HG03108 (cell line): ENCODE results near the gene PLPPR1.
"Not testable (repeated sequence)": the region's sequence is repeated elsewhere in the genome, so short reads cannot be mapped to it uniquely, and the experiment has no call there.

Source experiments
- ATAC-seq: cut with Tn5 transposase; IDR thresholded peaks from one replicate; pipeline ENCODE4 v1.9.1; 2021; ENCODE audit warnings: moderate library complexity; ENCODE audit not compliant: unreplicated experiment

Gene PLPPR1

DNA sequence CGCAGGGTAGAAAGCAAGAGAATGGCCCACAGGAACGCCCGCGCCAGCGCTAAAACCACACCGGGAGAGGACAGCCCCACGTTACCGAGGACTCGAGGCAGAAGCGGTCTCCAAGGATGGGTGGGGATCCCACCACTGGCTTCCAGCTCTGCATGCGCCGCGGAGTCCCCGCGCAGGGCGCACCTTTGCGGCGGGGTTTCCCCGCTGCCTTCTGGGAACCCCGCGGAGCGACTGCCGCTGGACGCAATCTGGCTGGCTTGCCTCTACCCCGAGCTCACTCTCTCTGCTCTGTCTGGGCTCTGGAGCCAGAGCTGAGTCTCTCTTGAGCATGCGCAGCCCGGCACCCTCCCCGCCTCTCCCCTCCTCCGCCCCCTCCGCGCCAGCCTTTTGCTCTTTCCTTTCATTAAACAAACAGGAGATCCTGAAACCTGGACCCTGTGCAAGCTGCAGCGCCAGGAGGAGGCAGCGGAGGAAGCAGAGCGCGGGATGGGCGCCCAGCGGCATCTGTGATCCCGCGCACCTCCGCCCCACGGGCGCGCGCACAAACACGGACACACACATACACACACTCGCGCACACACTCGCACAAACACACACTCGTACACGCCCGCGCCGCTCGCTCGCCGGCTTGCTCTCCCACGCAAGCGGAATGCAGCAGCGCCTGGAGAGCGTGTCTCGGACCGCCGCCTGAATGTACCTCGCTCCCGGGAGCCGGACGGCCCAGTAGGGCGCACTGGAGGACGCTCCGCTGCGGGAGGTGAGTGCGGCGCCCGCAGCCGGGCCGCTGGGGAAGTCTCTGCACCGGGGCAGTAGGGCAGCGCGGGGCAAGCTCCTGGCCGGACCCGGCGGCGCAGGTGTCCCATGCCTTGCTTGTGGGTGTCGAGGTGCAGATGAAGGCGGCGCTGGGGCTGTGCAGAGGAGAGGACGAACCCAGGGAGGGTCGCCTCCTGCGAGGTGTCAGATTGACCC lies at the start of gene PLPPR1:
TSS of gene PLPPR1 (plus strand) at position 382 of the 969 bp plus-strand sequence.
- no peak for ATAC-seq

DNA sequence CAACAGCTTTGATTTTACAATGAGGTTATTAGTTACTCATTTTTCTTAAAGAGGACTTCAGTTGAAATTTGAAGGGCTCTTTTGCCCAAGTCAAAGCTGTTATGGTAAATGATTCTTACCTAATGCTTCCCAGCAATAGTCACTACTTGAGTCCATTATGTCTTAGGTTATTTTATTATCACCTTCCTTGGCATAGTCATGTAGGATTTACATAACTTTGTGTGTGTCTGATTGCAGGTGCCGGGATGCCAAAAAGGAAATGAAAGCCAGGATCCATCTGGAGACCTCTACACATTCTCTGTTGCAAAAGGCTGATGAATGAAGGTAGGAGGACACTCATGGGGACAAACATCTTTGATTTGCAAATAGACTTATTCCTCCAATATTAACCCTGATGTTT lies 38.8 kb upstream of the PLPPR1 start:
- no peak for ATAC-seq

GRCh38 chr9:100990605-100991381 lies 37.7 kb upstream of the PLPPR1 start:
- no peak for ATAC-seq

GRCh38 chr9:100992632-100993031 lies 35.9 kb upstream of the PLPPR1 start:
- no peak for ATAC-seq

- no peak for ATAC-seq
Observed at GRCh38 chr9:100999906-101000544, 28.5 kb upstream of the PLPPR1 start.

DNA sequence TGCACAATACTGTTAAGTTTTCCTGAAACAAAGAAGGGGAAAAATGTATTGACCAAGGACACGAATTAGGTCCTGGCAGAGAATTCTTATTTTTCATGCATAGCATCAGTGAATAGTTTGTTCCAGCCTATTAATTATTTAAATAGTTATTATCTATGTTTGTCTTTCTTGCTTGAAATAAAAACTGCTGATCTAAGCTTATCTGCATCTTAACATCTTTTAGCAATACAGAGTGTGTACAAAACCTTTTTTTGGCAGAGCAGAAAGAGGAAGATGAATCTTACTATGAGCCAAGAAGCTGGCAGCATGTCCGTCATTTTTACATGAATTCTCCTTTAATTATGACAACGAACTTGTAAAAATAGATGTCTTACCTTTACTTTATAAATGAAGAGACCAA lies 23.3 kb upstream of the PLPPR1 start:
- no peak for ATAC-seq

DNA sequence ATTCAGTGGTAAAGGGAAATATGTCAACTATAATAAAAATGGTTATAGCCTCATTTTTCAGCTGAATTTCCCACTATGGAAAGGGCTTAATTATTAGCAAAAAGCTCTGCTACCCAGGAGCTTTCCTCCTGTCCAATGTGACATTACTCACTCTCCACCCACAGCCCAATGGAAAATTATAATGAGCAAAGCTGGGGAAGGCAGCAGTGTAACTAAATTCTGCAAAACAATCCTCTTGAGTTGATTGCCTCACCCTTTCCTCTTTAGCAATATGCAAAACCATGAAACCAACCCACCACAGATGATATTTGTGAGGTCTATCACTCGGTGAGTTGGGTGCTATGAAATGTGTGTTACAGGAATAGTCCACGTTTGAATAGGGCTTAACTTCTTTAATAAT lies 14.0 kb upstream of the PLPPR1 start:
- ATAC-seq = no peak

DNA sequence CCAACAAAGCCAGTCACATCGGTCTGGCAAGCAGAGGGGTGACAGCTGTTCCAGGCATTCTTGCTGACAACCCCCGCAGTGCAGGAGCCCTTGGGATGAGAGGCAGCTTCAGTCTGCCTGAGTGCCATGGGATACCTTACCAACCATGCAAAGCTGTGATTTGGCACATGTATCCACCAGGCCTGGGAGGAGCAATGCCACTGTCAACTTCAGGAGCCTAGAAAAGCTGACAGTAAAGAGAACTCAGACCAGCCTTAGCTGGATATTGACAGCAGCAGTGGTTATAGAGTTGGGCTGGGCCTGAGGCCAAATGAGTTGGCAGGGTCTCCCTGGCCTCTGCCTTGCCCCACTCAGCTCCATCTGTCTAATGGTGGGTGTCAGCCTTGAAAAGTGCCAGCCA lies 10.1 kb upstream of the PLPPR1 start:
- no peak for ATAC-seq

DNA sequence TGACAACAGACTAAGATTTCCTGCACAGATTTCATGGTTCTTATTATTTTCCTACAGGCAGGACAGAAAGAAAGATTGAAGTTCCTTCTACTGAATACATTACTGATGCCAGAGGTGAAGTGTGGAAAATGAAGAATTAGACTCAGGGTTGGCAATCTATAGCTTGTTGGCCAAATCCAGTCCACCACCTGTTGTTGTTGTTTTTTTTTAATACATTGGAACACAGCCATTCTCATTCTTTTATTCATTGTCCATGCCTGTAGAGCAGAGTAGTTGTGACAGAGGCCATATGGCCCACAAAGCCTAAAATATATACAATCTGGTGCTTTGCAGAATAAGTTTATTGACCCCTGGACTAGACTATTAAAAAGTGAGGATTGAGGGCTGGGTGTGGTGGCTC lies 5.8 kb upstream of the PLPPR1 start:
- ATAC-seq = no peak

DNA sequence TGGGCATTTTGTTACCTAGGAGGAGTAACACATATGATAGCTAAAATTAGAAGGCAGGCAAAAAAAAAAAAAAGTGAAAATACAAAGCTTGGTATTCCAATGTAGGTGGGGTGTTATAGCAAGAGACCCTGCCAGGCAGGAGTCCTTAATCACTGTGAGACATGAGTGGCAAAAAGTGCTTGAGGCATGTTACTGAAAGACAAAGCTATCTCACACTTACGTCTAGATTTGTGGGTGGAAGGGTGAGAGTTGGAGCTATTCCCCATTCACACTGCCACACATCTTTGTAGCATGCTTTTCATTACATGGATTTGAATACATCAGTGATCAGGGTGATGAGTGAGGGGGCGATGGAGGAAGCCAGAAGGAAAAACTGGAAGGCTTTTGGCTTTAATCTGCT lies 2.6 kb upstream of the PLPPR1 start:
- ATAC-seq = no peak

DNA sequence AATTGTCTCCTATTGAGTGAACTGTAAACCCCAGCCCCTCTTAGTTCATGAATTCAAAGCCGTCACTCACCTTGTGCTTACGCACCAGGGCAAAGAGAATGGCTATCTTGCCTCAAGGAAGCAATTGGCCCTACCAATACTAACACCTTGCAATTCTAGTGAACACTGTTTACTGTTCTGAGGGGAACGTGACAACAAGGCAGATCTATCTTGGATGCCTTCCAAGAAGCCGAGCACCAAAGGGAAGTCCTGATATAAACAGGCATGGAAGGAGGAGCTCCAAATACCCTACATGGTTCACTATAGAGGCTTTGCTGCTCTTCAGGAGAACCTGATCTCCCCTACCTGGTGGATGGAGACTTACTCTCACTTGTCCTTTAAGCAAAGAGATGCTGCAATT lies 1.7 kb upstream of the PLPPR1 start:
- no peak for ATAC-seq

DNA sequence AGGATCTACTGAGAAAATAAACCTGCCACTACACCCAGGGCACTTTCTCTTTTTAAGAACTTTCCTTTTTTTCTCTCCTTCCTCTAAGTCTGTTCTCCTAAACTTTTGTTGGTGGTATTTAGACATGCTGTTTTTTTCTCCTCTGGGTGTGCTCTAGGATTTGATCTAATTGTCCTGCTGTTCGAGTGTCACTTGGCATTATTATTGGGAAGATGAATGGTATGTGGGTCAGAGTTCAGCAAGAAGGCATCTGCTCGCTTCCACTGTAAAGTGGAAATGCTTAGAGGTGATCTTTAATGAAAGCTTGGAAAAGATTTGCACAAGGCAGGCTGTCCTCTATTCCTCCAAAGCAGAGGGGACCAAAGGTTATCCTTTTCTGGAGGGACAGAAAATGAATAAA lies 1.3 kb upstream of the PLPPR1 start:
- no peak for ATAC-seq

DNA sequence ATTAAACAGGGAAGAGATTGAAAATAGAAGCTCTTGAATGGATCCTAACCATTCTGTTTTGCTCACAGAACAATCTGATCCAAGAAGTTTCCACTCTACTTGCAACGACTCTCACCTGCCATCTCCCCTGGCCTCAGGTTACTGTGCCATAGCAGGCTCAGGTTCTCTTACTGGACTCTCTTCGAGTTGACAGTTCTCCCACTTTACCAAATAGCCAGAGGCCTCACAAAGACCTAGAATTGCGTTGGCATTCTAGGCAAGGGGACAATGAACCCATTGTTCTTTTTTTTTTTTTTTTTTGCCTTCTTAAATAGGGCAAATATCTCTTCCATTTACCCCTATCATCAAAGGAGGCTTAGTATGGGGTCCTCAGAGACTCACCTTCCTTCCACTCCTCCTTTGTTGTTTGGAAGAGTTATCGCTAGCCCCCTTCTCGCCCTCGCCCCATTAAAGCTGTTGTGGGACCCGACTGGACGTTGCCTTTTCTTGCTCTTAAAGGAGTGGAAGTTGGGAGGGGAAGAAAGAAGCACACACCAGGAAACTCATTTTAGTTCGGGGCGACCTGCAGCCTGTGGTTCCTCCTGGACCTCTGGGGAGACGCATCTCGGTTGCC lies 688 bp upstream of the PLPPR1 start:
- ATAC-seq = no peak

DNA sequence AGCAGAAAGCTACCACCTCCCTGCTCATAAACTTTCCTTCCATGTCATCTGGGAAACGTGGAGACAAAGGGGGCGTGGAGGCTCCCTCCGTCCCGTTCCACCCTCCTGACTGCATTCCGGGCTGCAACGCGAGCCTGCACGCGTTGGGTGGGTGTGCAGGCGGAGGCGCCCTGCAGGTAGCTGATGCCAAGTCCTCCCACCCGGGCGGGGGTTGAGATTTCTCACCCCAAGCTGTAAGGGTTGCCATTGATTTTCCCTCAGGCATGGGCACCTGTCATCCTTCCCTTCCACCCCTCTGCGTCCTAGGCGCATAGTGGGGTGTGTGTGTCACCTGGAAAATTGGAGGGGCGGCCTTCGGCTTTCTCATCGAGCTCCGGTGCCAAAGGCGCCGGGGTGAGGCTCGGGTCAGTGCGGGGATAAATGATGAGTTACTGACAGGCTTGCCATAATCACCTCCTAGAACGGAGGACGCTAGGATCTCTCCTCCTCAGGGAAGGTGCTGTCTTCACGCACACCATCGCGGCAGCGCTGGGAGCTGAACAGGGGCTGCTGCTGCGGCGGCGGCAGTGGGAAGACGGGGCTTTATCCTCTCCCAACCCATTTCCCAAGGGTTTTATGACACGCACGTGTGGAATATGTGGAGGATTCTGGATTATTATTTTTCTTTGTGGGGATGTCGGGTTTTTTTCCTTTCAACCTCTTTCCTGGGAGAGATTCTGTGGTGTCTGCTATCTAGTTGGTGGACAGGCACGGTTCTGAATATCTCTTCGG lies 973 bp downstream of the PLPPR1 start:
- ATAC-seq = no peak

GRCh38 chr9:101030086-101030391 lies 1.5 kb downstream of the PLPPR1 start:
- no peak for ATAC-seq

- no peak for ATAC-seq
Observed at GRCh38 chr9:101032426-101032825, 3.9 kb downstream of the PLPPR1 start.

DNA sequence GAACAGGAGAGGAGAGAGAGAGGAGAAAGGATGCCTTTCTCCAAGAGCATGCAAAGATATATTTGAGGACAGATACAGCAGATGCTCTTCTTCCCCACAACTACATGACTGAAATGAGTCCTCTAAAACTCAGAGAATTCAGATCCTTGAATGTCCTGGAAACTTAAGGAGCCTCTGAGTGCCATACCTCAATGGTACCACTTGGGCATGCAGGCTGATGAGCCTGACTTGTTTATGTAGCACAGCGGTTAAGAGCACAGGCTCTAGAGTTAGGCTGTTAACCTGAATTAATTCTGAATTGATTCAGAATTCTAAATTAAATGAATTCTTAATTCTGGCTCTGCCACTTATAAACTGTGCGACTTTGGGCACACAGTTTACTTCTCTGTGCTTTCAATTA lies 5.7 kb downstream of the PLPPR1 start:
- ATAC-seq = no peak

DNA sequence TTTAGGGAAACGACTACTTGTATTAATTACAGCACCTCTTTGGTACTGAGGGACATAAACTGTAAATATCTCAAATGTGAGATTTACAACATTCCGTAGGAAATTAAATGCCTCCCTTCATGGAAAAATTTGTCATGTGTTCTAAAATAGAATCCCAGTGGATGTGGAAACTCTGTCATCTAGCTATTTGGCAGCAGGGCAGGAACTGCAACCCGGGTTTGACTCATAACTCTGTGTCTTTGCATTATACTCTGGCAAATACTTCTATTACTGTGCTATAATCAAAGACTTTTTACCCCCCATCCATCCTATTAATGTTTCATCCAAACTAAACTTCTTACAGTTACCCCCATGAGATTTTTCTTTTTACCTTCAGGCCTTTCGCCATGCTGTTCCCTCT lies 6.6 kb downstream of the PLPPR1 start:
- no peak for ATAC-seq

DNA sequence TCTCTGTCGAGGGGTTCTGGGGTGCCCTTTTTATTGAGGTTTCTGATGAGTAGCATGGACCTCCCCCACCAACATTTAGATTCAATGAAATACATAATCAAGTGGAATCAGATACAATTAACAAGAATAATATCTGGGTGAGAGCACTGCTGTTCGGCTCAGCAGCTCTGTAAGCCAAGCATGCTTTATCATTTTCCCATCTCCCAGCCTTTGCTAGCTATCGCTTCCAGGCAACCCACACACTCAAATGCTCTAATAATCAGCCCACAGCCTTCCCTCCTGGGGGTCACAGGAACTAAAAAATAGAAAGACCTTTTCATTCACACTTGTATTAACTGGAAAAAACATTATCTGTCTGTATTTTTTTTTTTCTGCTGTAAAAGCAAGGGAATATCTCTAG lies 8.9 kb downstream of the PLPPR1 start:
- ATAC-seq = no peak

DNA sequence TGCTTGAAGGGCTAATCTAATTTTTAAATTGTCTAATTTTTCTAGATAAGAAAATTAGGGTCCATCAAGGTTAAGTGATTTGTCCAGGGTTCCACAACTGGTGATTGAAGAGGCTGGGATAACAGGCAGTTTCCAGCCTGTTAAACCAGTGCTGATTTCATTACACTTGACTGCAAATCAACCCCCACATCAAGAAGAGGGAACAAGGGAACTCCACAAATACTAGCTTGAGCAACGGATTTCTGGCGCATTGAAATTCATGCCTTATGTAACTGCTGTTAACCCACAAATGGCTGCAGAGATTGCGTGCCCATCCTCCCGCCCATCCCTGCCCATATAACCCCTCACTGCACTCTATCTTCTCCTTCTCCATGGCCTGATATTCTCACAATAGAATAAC lies 10.0 kb downstream of the PLPPR1 start:
- ATAC-seq = no peak

DNA sequence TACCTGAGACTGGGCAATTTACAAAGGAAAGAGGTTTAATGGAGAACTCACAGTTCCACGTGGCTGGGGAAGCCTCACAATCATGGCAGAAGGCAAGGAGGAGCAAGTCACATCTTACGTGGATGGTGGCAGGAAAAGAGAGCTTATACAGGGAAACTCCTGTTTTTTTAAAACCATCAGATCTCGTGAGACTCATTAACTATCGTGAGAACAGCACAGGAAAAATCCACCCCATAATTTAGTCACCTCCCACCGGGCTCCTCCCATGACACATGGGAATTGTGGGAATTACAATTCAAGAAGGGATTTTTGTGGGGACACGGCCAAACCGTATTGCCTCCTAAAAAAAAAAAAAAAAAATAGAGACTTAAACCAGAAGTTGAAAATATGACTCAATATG lies 11.1 kb downstream of the PLPPR1 start:
- ATAC-seq = not testable (repeated sequence)
